ENCODE data around the gene VPS51. TPM values are rescaled to one million over a fixed set of nuclear protein-coding genes. Genes with fewer than 3 reads are reported as not detected.

The VPS51 gene
- total RNA-seq, 4 donors from 2014 or later, result 280 to 636 (median 416) TPM

DNA sequence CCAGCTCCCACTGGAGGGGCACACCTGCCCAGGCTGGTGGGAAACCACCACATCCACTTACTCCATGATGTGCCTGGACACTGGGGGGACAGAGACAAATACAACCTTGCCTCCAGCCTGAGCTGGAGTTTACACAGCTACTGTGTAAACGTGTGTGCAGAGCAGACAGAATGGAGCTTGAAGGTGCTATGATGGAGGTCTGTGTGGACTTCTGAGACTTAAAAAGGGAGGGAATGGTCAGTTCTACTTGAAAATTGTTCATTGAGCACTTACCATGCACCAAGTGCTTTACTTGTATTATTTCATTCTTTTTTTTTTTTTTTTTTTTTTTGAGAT is 23.4 kb upstream of the VPS51 start:
- Histone ChIP-seq H3K27me3 (no peaks in the 10 kb centered on the region), H3K4me3 (no peak overlapping the region), H3K27ac (no peak overlapping the region), H3K4me1 (no peaks in the 10 kb centered on the region), H3K9me3 (no peaks in the 10 kb centered on the region), H3K36me3 (no peaks in the 10 kb centered on the region)
- DNase-seq, result no peak
- TF ChIP-seq POLR2A (IDR thresholded peaks at IDR 0.05), result no peak
- TF ChIP-seq, protein P1, sequence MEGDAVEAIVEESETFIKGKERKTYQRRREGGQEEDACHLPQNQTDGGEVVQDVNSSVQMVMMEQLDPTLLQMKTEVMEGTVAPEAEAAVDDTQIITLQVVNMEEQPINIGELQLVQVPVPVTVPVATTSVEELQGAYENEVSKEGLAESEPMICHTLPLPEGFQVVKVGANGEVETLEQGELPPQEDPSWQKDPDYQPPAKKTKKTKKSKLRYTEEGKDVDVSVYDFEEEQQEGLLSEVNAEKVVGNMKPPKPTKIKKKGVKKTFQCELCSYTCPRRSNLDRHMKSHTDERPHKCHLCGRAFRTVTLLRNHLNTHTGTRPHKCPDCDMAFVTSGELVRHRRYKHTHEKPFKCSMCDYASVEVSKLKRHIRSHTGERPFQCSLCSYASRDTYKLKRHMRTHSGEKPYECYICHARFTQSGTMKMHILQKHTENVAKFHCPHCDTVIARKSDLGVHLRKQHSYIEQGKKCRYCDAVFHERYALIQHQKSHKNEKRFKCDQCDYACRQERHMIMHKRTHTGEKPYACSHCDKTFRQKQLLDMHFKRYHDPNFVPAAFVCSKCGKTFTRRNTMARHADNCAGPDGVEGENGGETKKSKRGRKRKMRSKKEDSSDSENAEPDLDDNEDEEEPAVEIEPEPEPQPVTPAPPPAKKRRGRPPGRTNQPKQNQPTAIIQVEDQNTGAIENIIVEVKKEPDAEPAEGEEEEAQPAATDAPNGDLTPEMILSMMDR (IDR thresholded peaks at IDR 0.05), result no peak

DNA sequence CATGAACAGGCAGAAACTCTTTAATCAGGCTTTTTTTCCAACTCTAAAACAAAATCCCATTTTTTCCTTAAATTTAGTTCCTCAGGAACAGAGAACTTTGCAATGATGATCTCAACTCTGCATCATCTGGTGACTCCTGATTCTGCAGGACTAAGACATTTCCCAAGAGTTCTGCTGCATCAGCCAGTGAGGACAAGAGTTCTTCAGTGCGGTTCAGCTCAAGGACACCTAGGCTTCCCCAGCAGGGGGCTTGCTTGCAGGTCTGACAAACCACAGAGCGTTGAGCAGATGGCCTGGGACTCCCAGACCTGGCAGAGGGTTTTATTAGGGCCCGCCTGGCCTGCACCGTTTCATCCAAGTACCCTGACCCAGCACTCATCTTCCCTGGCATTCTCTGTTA is 18.6 kb upstream of the VPS51 start:
- H3K4me1 ChIP-seq, result peaks cover 0 to 6% (median 0%) of the 10 kb centered on the region in 4 donors
- H3K9me3 ChIP-seq, result no peaks in the 10 kb centered on the region
- no peak for DNase-seq
- H3K27ac ChIP-seq, result peak overlapping the region in 1 of 4 donors; percentile 71
- no peak overlapping the region for H3K4me3 ChIP-seq
- TF ChIP-seq, protein P1 (IDR thresholded peaks at IDR 0.05), result peak in 1 of 6 experiments; percentile 4
- TF ChIP-seq POLR2A (IDR thresholded peaks at IDR 0.05), result no peak
- no peaks in the 10 kb centered on the region for H3K36me3 ChIP-seq
- H3K27me3 ChIP-seq, result no peaks in the 10 kb centered on the region

DNA sequence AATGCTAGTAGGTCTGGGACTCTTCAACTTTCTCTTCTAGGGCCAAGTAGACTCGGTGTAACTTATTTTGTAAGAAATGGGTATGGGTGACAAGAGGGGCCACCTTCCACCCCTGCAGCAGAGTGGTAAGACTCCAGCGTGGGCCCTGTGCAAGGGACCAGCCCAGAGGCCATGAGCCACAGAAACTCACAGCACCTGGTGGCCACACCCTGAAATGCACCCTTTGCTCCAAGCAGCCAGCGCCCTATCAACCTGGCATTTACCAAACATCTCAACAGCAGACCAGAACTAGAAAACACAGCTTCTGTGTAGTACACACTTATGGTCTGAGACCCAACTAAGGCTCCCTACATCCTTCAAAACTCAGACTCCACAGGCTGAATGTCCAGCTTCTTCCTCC is 17.9 kb upstream of the VPS51 start:
- Histone ChIP-seq H3K9me3 (no peaks in the 10 kb centered on the region), H3K36me3 (no peaks in the 10 kb centered on the region), H3K4me1 (peaks cover 0 to 6% (median 1%) of the 10 kb centered on the region in 4 donors), H3K4me3 (no peak overlapping the region), H3K27me3 (no peaks in the 10 kb centered on the region), H3K27ac (peak overlapping the region in 2 of 4 donors; percentile 35 to 71)
- peak; percentile 70 to 92 (median 87) for DNase-seq
- TF ChIP-seq, protein P1 (IDR thresholded peaks at IDR 0.05), result peak; percentile 67 to 91 (median 82)
- peak in 1 of 2 donors; percentile 21 for TF ChIP-seq POLR2A (IDR thresholded peaks at IDR 0.05)

DNA sequence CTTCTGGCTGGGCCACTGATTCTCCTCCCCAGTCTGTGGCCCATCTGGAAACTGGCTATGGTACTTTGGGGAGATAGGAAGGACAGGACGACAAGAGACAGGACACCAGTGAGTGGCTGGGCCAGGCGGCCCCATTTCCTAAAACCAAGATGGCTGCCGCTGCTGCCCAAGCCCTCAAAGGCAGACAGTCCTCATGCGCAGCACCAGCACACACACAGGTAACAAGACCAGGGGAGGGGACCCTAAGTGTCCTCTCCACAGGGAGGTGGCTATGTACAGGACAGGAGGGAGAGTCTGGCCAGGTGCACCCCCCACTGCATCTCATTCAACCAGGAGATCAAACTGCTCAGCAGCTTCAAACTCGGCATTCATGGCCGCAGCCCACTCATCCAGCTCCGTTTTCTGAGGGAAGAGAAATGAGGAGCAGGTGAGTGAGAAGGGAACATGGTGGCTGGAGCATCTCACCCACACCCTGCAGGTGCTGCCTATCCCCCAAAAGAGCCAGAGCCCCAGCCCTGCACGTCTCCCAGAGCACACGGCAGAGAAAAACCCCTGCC is 17.1 kb upstream of the VPS51 start:
- Histone ChIP-seq H3K36me3 (no peaks in the 10 kb centered on the region), H3K4me3 (no peak overlapping the region), H3K9me3 (no peaks in the 10 kb centered on the region), H3K4me1 (peaks cover 0 to 8% (median 5%) of the 10 kb centered on the region in 4 donors), H3K27me3 (no peaks in the 10 kb centered on the region), H3K27ac (peak overlapping the region in 3 of 4 donors; percentile 11 to 71 (median 35))
- DNase-seq, result no peak
- TF ChIP-seq, protein P1 (IDR thresholded peaks at IDR 0.05), result no peak
- TF ChIP-seq POLR2A (IDR thresholded peaks at IDR 0.05), result no peak

DNA sequence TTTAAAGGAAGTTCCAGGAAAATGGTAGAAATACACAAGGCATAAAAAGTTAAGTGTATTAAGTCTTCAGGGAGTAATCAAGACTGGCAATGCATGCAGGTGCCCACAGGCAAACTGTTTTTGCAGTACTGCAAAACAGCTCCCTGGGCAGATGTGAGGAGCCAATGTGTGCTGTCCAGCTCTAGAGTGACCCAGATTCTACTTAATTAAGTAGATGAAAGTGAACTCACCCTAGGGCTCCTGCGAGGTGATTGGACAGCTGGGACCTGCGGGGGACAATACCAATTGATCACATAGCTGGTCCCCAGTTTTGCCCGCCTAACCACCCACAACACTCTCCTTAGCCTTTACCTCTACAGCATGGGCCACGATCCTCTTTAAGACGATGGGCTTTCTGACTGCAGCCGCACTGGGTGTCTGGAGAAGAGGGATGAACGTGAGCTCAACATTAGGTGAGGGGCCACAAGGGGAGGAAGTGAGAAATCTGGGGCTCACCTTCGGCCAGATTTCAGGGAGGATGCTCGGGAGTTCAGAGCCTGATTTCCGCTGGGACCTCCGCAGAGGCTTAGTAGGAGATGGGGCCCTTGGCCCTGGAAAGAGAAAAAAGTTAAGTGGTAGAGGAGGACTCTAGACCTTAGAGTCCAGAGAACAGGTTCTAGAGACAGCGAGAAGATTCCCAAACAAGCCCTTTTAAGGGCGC is 12.7 kb upstream of the VPS51 start:
- Histone ChIP-seq H3K4me1 (peaks cover 6 to 21% (median 10%) of the 10 kb centered on the region in 4 donors), H3K4me3 (peak overlapping the region; percentile 73 to 86 (median 84)), H3K36me3 (peaks cover 0 to 34% (median 0%) of the 10 kb centered on the region in 3 donors), H3K9me3 (no peaks in the 10 kb centered on the region), H3K27me3 (no peaks in the 10 kb centered on the region), H3K27ac (peak overlapping the region; percentile 93 to 97 (median 96))
- DNase-seq, result no peak
- TF ChIP-seq, protein P1 (IDR thresholded peaks at IDR 0.05), result no peak
- TF ChIP-seq POLR2A (IDR thresholded peaks at IDR 0.05), result no peak
